Smooth muscle cell of the brain vasculature (primary cell): ENCODE measurements around the gene TANC1.
A peak's percentile ranks its signal among the peaks of the same experiment; 100 is the strongest.

Experiments used
- DNase-seq: peaks from one replicate; pipeline ENCODE4 v3.0.0-alpha.2; 2012; ENCODE audit warnings: low read depth, low spot score

TANC1 gene

GRCh38 chr2:158968396-158969161 is at the start of gene TANC1:
TSS of gene TANC1 (plus strand) at chr2:158968640. CDS start at chr2:159065911, 97,271 bp downstream.
- DNase-seq = peak; percentile 74

- no peak for DNase-seq
These were observed 46.6 kb upstream of the TANC1 start for GRCh38 chr2:158921599-158922408.

- DNase-seq = no peak
These were observed 45.8 kb upstream of the TANC1 start for GRCh38 chr2:158922601-158923000.

GRCh38 chr2:158923180-158923594 is 45.3 kb upstream of the TANC1 start:
- no peak for DNase-seq

GRCh38 chr2:158923641-158924040 is 44.8 kb upstream of the TANC1 start:
- no peak for DNase-seq

- no peak for DNase-seq
These were observed 41.9 kb upstream of the TANC1 start for GRCh38 chr2:158926478-158926948.

GRCh38 chr2:158928515-158928914 is 39.9 kb upstream of the TANC1 start:
- no peak for DNase-seq

GRCh38 chr2:158928965-158929364 is 39.5 kb upstream of the TANC1 start:
- DNase-seq = no peak

- DNase-seq = no peak
These were observed 36.9 kb upstream of the TANC1 start for GRCh38 chr2:158931572-158931971.

- no peak for DNase-seq
These were observed 36.3 kb upstream of the TANC1 start for GRCh38 chr2:158932131-158932645.

GRCh38 chr2:158934170-158934569 is 34.3 kb upstream of the TANC1 start:
- no peak for DNase-seq

- no peak for DNase-seq
These were observed 32.8 kb upstream of the TANC1 start for GRCh38 chr2:158935617-158936016.

- DNase-seq = peak; percentile 59
These were observed 31.5 kb upstream of the TANC1 start for GRCh38 chr2:158936978-158937377.

GRCh38 chr2:158940356-158940755 is 28.1 kb upstream of the TANC1 start:
- no peak for DNase-seq

GRCh38 chr2:158943973-158944372 is 24.5 kb upstream of the TANC1 start:
- DNase-seq = no peak

GRCh38 chr2:158948964-158949699 is 19.3 kb upstream of the TANC1 start:
- DNase-seq = no peak

- no peak for DNase-seq
These were observed 15.0 kb upstream of the TANC1 start for GRCh38 chr2:158953454-158953853.

GRCh38 chr2:158953926-158954763 is 14.3 kb upstream of the TANC1 start:
- peak; percentile 80 for DNase-seq

GRCh38 chr2:158955842-158956365 is 12.5 kb upstream of the TANC1 start:
- no peak for DNase-seq

GRCh38 chr2:158958365-158958764 is 10.1 kb upstream of the TANC1 start:
- no peak for DNase-seq

- no peak for DNase-seq
These were observed 8.2 kb upstream of the TANC1 start for GRCh38 chr2:158960193-158960592.
